Body of pancreas (tissue), 4 donors: ENCODE data around the gene PPP2R3B. TPM values are rescaled to one million over a fixed set of nuclear protein-coding genes. Genes with fewer than 3 reads are reported as not detected.
"Not testable (repeated sequence)": the region's sequence is repeated elsewhere in the genome, so short reads cannot be mapped to it uniquely, and the experiment has no call there.

Experiments
- ATAC-seq: fragments of 150-250 bp; one replicate; pipeline ENCODE4 v1.9.1; 2016
- DNase-seq, 4 donors: peaks; one replicate each; pipeline ENCODE4 v3.0.0-alpha.2; 2019
- H3K27ac ChIP-seq, 4 donors: fragments of 200-600 bp; sonication (generic); 1 replicate in 3 of 4; 2 replicates in 1 of 4; pipeline versions ENCODE4 v1.5.1 to v1.6.1; 2016 to 2019; ENCODE audit warnings: mild to moderate bottlenecking in 1 of 4, mixed read lengths in 1 of 4, moderate library complexity in 1 of 4
- H3K27me3 ChIP-seq, 2 donors: fragments of 200-600 bp; sonication (generic); one replicate each; pipeline ENCODE4 v1.6.0; 2016; ENCODE audit warnings: mild to moderate bottlenecking in 1 of 2
- H3K36me3 ChIP-seq, 2 donors: fragments of 200-600 bp; sonication (generic); replicated peaks in 1 of 2; 2 replicates each; pipeline ENCODE4 v1.5.1; 2016; ENCODE audit warnings: low read depth in 2 of 2; ENCODE audit not compliant: insufficient read depth in 1 of 2
- H3K4me1 ChIP-seq: fragments of 200-600 bp; sonication (generic); one replicate; pipeline ENCODE4 v1.6.0; 2016
- H3K4me3 ChIP-seq, 2 donors: fragments of 200-600 bp; sonication (generic); 1 replicate in 1 of 2; 2 replicates in 1 of 2; pipeline ENCODE4 v1.5.1; 2016 to 2019
- H3K9me3 ChIP-seq, 3 donors: fragments of 200-600 bp; sonication (generic); 1 replicate in 2 of 3; 2 replicates in 1 of 3; pipeline ENCODE4 v1.5.1; 2016
- CTCF ChIP-seq, 7 experiments: fragments of 450-650 bp in 4 of 7; fragments of 200-600 bp in 3 of 7; sonication (generic) in 3 of 7; IDR thresholded peaks; one replicate each; pipeline ENCODE4 v1.5.1; 2016 to 2019; ENCODE audit warnings: antibody characterized with exemption in 7 of 7
- POLR2A ChIP-seq, 3 donors: fragments of 450-650 bp; IDR thresholded peaks; one replicate each; pipeline ENCODE4 v1.6.1; 2016; ENCODE audit warnings: antibody characterized with exemption in 3 of 3, mild to moderate bottlenecking in 2 of 3
- WGBS, 2 donors: methylation state at CpG; one replicate each; pipeline ENCODE4 v1.1.5; 2017; 5-methylcytosine and 5-hydroxymethylcytosine counted together
- intact Hi-C: fragments of 100-400 bp; cut with DNase I; formaldehyde crosslinking; loops from one replicate; pipeline ENCODE4 v1.15.1; 2023
- total RNA-seq, 2 donors: library from RNA; depleted of rRNA; stranded (reverse); fragments of >200 nt; gene quantifications; one replicate each; pipeline ENCODE4 v1.1.0, GENCODE V29; 2016

The PPP2R3B gene
- total RNA-seq, 2 donors from 2014 or later, result 5.6 to 11.4 TPM

GRCh38 chrX:418927-419729 is 32.4 kb upstream of the PPP2R3B start:
- ATAC-seq, result no peak
- Histone ChIP-seq H3K27me3 (no peaks in the 10 kb centered on the region), H3K4me1 (no peaks in the 10 kb centered on the region), H3K4me3 (no peak overlapping the region), H3K27ac (no peak overlapping the region), H3K36me3 (no peaks in the 10 kb centered on the region), H3K9me3 (no peaks in the 10 kb centered on the region)
- whole genome bisulfite sequencing, 2 donors, result 86 to 92% methylated on average over 43 to 51 of the region's 55 CpGs
- TF ChIP-seq CTCF (IDR thresholded peaks at IDR 0.05), result no peak
- TF ChIP-seq POLR2A (IDR thresholded peaks at IDR 0.05), result no peak
- intact Hi-C loops, result no loop called here
- DNase-seq, result no peak

- H3K27ac ChIP-seq, H3K9me3 ChIP-seq, H3K27me3 ChIP-seq, H3K4me3 ChIP-seq, H3K4me1 ChIP-seq, intact Hi-C loops, H3K36me3 ChIP-seq, ATAC-seq, DNase-seq: not testable (repeated sequence)
- 82 to 92% methylated on average over 5 of the region's 5 CpGs for whole genome bisulfite sequencing, 2 donors
These were observed 28.8 kb upstream of the PPP2R3B start for GRCh38 chrX:415498-415897.

GRCh38 chrX:413322-414201 is 26.9 kb upstream of the PPP2R3B start:
- TF ChIP-seq POLR2A (IDR thresholded peaks at IDR 0.05) (no peak), CTCF (IDR thresholded peaks at IDR 0.05) (no peak)
- 29 to 56% methylated on average over 20 to 45 of the region's 47 CpGs for WGBS, 2 donors
- Histone ChIP-seq H3K4me3 (no peak overlapping the region), H3K27ac (no peak overlapping the region), H3K27me3 (no peaks in the 10 kb centered on the region), H3K9me3 (no peaks in the 10 kb centered on the region), H3K4me1 (no peaks in the 10 kb centered on the region), H3K36me3 (no peaks in the 10 kb centered on the region)
- no peak for ATAC-seq
- no peak for DNase-seq
- intact Hi-C loops, result no loop called here

GRCh38 chrX:410296-410695 is 23.6 kb upstream of the PPP2R3B start:
- Histone ChIP-seq H3K9me3 (no peaks in the 10 kb centered on the region), H3K4me1 (no peaks in the 10 kb centered on the region), H3K4me3 (no peak overlapping the region), H3K27ac (no peak overlapping the region), H3K36me3 (no peaks in the 10 kb centered on the region), H3K27me3 (no peaks in the 10 kb centered on the region)
- DNase-seq (no peak), ATAC-seq (no peak)
- WGBS, 2 donors, result 88 to 93% methylated on average over 13 to 17 of the region's 17 CpGs
- intact Hi-C loops, result no loop called here
- TF ChIP-seq POLR2A (IDR thresholded peaks at IDR 0.05), result no peak
- no peak for TF ChIP-seq CTCF (IDR thresholded peaks at IDR 0.05)

- Histone ChIP-seq H3K9me3 (no peaks in the 10 kb centered on the region), H3K4me3 (no peak overlapping the region), H3K36me3 (no peaks in the 10 kb centered on the region), H3K27me3 (no peaks in the 10 kb centered on the region), H3K4me1 (no peaks in the 10 kb centered on the region), H3K27ac (no peak overlapping the region)
- DNase-seq (no peak), ATAC-seq (no peak)
- 84 to 88% methylated on average over 5 of the region's 5 CpGs for WGBS, 2 donors
- TF ChIP-seq POLR2A (IDR thresholded peaks at IDR 0.05) (no peak), CTCF (IDR thresholded peaks at IDR 0.05) (no peak)
- intact Hi-C loops, result no loop called here
These were observed 18.4 kb upstream of the PPP2R3B start for GRCh38 chrX:405149-405548.
